B cell (primary cell): ENCODE results near the gene NRAS.

Experiments
- EZH2 ChIP-seq: IDR thresholded peaks from 2 replicates; pipeline ENCODE4 v1.6.1; 2012; ENCODE audit warnings: borderline replicate concordance, low read depth, mild to moderate bottlenecking, moderate library complexity, low read length; ENCODE audit not compliant: insufficient read depth, poor library complexity, severe bottlenecking
- TF ChIP-seq, protein P1 (sequence below): fragments of 200-600 bp; IDR thresholded peaks from one replicate; pipeline ENCODE4 v1.8.0; 2022; ENCODE audit warnings: antibody characterized with exemption, mild to moderate bottlenecking

DNA sequence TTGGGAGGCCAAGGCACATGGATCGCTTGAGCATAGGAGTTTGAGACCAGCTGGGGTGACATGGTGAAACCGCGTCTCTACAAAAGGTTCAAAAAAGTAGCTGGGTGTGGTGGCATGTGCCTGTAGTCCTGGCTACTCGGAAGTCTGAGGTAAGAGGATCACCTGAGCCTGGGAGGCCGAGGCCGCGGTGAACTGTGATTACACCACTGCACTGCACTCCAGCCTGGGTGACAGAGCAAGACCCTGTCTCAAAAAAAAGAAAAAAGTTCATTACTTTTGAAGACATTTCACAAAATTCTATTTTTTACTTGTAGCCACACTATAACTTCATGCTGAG, 44.7 kb downstream of the NRAS start:
- TF ChIP-seq, protein P1, sequence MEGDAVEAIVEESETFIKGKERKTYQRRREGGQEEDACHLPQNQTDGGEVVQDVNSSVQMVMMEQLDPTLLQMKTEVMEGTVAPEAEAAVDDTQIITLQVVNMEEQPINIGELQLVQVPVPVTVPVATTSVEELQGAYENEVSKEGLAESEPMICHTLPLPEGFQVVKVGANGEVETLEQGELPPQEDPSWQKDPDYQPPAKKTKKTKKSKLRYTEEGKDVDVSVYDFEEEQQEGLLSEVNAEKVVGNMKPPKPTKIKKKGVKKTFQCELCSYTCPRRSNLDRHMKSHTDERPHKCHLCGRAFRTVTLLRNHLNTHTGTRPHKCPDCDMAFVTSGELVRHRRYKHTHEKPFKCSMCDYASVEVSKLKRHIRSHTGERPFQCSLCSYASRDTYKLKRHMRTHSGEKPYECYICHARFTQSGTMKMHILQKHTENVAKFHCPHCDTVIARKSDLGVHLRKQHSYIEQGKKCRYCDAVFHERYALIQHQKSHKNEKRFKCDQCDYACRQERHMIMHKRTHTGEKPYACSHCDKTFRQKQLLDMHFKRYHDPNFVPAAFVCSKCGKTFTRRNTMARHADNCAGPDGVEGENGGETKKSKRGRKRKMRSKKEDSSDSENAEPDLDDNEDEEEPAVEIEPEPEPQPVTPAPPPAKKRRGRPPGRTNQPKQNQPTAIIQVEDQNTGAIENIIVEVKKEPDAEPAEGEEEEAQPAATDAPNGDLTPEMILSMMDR, result no peak
- no peak for TF ChIP-seq EZH2
